Measurements from ENCODE around the gene IRF5.
A peak's percentile ranks its signal among the peaks of the same experiment; 100 is the strongest.

IRF5 gene

GRCh38 chr7:128997181-128997580, 59.5 kb downstream of the IRF5 start:
- no peak for TF ChIP-seq CTCF (IDR thresholded peaks at IDR 0.05; ENCODE audit: insufficient read depth, low read depth, low read length, missing control alignments)
- no peak overlapping the region for H3K4me3 ChIP-seq (ENCODE audit: low read length)
- DNase-seq (ENCODE audit: low read depth): peak; percentile 34

Measured in epithelial cell of esophagus (primary cell).